ENCODE results near the gene NTMT1. TPM values are rescaled to one million over a fixed set of nuclear protein-coding genes. Genes with fewer than 3 reads are reported as not detected.

The NTMT1 gene
- total RNA-seq, result 26.6 and 32.3 TPM in 2 replicates

GRCh38 chr9:129626079-129626624 is at the start of gene NTMT1:
NTMT1 (plus strand) TSS chr9:129626163; CDS start chr9:129632704, 6,541 bp downstream.

DNA sequence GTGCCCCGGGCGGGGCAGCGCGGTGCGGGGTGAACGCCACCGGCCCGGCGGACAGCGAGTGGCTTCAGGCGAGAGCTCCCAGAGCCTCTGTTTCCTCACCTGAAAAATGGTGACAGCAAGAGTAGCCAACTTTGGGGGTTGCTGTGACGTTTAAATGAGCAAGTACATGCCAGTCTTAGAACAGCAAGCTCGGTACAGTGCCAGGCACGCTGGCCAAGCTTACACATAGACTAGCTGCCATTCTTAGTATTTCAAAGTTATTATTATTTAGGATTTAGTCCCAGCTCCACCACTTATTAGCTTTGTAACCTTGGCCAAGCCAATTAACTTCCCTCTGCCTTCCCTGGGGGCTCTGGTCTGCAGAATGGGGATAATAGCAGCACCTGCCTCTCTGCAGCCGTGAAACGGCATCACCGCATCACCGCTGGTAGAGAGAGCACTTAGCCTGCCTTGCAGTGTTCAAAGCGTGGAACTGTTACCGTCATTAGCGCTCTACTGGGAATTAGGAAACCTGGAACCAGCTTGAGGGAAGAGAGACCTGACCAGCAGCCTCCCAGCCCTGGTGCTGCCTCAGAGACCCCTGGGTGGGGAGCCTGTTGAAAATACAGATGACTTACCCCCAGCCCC is 5.2 kb upstream of the NTMT1 start, which contains the start of gene C9orf50:
Gene C9orf50, minus strand, starts transcription at position 433 of the 627 bp plus-strand sequence. CDS start 527 bp downstream, outside the sequence.

GRCh38 chr9:129641750-129642585 is 16.0 kb downstream of the NTMT1 start, which contains the start of gene ASB6:
ASB6 (minus strand) TSS chr9:129642151; CDS start chr9:129641999, 152 bp downstream.

GRCh38 chr9:129665389-129665775 is 39.4 kb downstream of the NTMT1 start, which contains the start of gene PRRX2:
PRRX2 (plus strand) TSS chr9:129665647; CDS start chr9:129665868, 221 bp downstream.

Other genes starting within 250 kb of the NTMT1 start
- gene C9orf50, start 5.1 kb upstream of the NTMT1 start, total RNA-seq, result not detected in 2 replicates
- 13.0 and 18.1 TPM in 2 replicates for gene ASB6, start 16.0 kb downstream of the NTMT1 start, total RNA-seq
- 0.24 TPM in 1 of 2 replicates, not detected in the other for gene PRRX2, start 39.5 kb downstream of the NTMT1 start, total RNA-seq
- 20.5 and 25.8 TPM in 2 replicates for gene PTGES, start 126.9 kb downstream of the NTMT1 start, total RNA-seq
- gene TOR1B, start 177.0 kb downstream of the NTMT1 start, total RNA-seq, result 19.4 and 19.8 TPM in 2 replicates
- 23.9 and 36.4 TPM in 2 replicates for gene TOR1A, start 198.0 kb downstream of the NTMT1 start, total RNA-seq
- 31.1 and 31.6 TPM in 2 replicates for gene C9orf78, start 209.1 kb downstream of the NTMT1 start, total RNA-seq
- 6.0 and 6.6 TPM in 2 replicates for gene USP20, start 209.3 kb downstream of the NTMT1 start, total RNA-seq